ENCODE results near the gene KRTAP8-1.

Gene KRTAP8-1, protein sequence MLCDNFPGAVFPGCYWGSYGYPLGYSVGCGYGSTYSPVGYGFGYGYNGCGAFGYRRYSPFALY

GRCh38 chr21:30813174-30813573 lies at the start of gene KRTAP8-1:
KRTAP8-1 (minus strand) TSS chr21:30813274; CDS start chr21:30813220, 54 bp downstream.
- DNase-seq (ENCODE audit: low read depth), result no peak

GRCh38 chr21:30847627-30848500 lies 34.8 kb upstream of the KRTAP8-1 start:
- no peak for DNase-seq (ENCODE audit: low read depth)

DNA sequence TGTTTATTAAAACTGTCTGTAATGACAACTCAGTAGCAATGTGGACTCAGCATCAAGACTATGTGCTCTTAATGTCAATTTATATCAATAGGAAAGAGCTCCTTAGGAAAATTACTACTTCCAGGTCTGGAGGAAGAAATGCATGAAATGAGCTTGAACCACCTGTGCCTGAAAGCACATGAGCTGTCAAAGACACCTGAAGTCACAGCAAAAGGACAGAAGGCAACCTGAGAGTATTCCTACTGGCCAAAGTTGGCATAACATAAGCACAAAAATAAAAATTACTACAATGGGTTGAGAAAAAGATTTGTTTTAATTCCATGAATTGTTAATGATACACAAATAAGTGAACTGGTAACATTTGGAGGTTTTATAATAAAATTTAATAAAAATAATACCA lies 29.9 kb upstream of the KRTAP8-1 start:
- no peak for DNase-seq (ENCODE audit: low read depth)

DNA sequence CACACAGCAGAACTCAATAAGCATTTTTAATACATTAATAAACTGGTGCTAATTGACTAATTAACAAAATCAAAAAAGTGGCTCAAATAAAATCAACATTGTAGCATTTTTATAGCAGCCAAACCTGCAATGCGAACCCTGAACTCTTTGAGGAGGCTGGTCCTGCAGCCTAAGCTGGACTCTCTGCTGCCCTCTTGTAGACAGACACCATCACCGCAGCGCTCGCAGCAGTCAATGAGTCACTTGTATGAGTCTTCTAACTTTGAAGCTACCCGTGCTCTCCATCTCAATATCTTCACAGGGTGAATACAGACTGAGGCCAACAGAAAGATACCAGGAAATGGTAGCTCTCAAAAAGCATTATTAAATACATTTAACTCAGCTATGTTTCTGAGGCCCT lies 26.2 kb upstream of the KRTAP8-1 start:
- DNase-seq (ENCODE audit: low read depth), result no peak

GRCh38 chr21:30838536-30838935 lies 25.5 kb upstream of the KRTAP8-1 start:
- no peak for DNase-seq (ENCODE audit: low read depth)

GRCh38 chr21:30831194-30831765 lies 18.2 kb upstream of the KRTAP8-1 start:
- peak; percentile 2 for DNase-seq (ENCODE audit: low read depth)

DNA sequence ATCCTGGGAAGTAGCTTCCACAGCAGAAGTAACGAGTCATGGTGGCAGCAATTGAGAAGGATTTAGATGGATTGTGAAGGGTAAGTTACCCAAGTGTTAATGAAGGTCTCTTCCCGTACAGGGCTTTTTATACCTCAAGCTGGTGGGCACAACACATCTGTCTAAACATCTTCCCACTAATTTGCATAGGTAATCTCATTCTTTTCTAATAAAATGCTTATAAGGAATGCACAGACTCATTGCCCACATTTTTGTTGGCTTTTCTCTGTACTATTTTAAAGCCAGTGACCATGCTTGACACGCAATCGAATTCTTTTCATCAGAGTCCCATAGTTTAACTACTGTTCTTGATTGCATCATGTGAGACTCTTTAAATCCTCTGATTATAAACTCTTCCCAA lies 16.6 kb upstream of the KRTAP8-1 start, which contains the start of gene KRTAP7-1:
KRTAP7-1 (minus strand) TSS at position 101 of the 400 bp plus-strand sequence; CDS start at position 40, 61 bp downstream.
- DNase-seq (ENCODE audit: low read depth), result no peak

GRCh38 chr21:30818837-30819610 lies 6.0 kb upstream of the KRTAP8-1 start:
- DNase-seq (ENCODE audit: low read depth), result no peak

DNA sequence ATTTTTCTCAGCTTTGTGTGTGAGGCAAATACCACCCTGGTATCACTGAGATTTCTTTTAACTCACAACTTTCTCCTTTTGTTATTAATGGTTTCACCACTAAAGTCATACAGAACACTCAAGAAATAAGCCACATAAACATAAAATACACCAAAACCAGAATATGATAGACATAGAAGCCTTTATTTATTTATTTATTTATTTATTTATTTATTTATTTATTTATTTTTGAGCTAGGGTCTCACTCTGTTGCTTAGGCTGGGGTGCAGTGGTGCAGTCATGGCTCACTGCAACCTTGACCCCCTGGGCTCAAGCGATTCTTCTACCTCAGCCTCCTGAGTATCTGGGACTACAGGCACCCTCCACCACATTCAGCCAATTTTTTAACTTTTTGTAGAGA lies 12.5 kb downstream of the KRTAP8-1 start:
- DNase-seq (ENCODE audit: low read depth), result no peak

GRCh38 chr21:30793581-30794314 lies 19.3 kb downstream of the KRTAP8-1 start:
- no peak for DNase-seq (ENCODE audit: low read depth)

DNA sequence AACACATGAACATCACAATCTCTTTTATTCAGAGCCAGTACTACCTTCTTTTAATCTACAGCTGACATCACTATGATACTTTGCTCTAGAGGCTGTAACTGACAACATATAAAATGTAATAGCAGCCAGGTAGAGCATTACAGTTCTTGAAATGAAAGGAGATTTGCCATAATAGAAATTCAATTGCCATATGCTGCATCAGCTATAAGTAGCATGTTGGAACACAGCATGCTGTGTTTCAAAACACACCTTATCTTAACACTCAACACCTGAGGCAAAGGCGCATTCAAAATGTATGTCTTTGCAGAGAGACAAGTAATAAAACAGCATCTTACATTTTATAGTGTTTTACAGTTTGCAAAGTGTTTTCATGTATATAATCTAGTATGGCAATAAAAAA lies 33.8 kb downstream of the KRTAP8-1 start:
- no peak for DNase-seq (ENCODE audit: low read depth)

GRCh38 chr21:30769724-30770431 lies 43.2 kb downstream of the KRTAP8-1 start:
- no peak for DNase-seq (ENCODE audit: low read depth)
